ENCODE data around the gene AHRR.

The AHRR gene

DNA sequence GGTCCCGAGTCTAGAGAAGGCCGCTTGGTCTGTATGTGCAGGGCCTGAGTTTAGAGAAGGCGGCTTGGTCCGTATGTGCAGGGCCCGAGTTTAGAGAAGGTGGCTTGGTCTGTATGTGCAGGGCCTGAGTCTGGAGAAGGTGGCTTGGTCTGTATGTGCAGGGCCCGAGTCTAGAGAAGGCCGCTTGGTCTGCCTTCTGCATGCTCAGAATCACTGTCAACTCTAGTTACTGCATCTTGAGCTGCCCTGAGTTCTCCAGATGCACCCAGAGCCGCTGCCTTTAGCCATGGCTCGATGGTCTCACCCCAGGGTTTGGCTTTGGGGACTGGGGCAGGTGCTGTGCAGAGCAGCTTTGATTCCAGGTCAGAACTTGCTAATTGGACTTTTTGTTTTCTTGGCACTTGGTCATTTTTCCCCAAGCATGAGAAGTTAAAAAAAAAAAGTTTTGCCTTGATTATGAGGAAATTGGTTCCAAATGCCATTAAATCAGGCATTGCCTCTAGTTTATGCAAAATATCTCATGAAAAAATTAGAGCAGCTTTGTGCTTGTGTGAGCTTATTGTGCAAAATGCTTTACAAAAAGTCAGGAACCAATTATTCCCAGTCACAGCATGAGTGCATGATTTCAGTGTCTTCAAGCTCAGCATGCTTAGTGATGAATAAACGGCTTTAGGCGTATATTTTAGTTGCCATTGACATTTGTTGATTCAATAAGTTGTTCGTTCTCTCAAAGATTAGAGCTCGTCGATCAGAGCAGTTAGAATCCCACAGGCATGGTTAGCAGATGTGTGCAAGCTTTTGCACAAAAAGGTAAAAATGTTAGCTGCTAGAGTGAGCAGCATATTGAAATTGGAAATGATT lies 96.0 kb downstream of the AHRR start:
- DNase-seq: no peak

DNA sequence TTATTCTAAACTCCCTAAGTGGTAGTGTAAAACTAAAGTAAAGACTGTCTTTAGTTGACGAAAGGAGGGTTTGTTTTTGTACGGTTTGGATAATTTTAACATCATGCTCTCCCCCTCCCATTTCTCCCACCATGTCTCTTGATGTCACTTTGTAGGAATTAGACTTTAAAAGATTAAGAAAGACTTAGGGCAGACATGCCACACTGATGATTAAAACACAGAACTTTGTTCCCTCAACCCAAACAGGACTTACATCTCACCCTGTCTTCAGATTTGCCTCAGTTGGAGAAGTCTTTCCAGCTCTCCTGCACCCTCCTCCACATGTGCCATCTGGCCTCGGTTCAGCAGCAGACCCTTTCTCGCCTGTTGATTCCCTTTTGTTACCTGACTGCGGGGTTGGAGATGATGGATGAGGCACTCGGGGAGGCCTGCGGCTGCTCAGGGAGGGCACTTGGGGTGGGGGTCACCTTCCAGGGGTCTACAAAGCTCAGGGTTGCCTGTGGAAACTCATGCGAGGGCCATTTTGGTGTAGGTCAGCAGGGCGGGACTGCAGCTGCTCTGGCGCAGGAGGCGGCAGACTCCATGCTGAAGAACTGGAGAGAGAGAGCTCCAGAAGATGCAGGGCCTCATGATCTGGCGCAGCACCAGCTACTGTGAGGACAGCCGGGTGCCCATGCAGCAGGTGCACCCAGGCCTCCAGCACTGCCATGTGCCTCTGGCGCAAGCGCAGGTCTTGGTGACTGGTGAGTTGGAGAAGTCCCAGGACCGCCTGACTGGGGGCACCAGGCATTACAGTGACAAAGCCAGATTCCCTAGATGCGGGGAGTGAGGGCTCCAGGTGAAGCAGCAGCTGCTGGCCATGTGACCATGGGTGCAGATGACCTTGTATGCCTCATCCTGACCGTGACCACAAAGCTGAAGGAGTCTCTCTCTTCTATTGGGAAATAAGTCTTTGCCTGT lies 96.9 kb downstream of the AHRR start:
- DNase-seq: no peak

DNA sequence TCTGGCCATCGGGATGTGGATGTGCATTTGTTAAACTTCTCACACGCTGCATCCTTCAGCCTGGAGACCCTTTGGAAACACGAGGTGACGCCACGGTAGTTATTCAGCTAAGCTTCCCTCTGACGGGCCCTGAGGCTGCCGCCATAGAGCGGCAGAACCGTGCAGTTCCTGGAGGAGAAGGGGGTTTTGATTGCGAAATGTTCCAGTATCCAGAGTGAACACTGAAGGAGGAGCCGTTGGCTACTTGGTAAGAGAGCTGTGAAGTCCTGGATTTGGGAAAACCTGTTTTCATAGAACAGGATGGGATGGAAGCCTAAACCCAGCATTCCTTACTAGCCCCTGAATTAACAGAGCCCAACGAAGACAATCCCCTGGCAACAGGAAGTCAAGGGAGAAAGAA lies 98.5 kb downstream of the AHRR start:
- DNase-seq: no peak

DNA sequence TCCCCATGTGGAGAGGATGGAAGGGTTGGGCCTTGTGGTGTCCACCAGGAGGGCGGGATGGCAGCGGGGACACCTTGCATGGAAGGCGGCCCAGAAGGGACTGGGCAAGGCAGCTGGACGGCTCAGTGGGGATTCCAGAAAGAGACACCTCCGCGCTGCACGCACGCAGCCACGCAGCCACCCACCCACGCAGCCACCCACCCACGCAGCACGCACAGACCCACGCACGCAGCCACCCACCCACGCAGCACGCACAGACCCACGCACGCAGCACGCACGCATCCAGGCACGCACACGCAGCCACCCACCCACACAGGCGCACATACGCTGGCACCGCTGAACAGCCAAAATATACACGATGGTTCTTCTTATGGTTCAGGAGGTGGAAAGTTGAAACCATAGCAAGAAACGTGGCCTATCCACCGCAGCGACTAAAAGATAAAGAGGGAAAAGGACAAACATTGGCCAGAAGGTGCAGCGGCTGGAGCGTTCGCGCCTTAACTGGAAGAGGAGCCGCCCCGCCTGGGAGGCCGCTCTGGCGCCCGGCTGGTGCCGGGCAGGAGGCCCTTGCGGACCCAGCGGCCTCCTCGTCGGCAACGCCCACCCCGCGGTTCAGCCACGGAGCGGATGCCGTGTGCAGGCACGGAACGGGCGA lies 99.2 kb downstream of the AHRR start:
- no peak for DNase-seq

DNA sequence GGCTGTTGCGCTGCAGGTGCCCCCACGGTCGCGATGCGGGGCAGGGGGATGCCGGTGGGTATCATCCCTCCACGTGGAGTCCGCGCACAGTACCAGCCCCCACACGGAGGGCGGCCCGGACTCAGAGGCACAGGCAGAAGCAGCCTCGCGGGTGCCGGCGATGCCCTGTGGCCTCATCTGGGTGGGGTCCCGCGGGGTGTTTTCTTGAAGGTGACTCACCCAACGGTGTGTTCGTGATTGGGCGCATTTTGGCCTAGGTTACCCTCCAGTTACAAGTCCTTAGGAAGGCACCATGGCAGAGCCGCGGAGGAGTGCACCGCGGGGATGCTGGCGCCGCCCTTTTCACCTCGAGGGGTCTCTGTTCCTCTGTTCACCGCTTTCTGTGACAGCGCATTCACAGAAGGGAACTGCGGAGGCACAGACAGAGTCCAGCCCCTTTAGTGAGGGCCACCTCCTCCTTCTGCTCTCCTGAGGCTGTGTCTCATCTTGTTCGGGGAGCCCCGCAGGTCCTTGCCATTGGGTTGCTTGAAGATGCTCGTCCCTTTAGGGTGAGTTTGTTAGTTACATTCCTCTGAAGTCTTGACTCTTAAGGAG lies 99.9 kb downstream of the AHRR start:
- no peak for DNase-seq

DNA sequence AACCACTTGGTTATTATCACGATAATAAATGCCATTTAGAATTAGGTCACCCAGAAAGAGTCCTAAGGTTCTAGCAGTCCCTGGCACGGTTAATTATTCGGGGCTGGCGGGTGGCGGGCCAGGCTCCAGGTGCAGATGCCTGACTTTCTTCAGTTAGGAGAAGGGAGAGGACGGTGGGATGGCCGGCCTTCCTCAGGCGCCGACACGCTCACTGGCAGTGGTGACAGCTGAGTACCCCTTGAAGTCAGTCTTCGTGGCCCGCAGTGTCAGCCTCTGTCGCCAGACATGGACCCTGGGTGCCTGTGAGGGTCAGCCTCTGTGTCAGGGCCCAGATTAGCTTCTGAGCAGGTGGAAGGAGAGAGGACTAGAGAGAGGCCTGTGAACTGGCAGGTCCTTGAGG lies 100.4 kb downstream of the AHRR start:
- no peak for DNase-seq

DNA sequence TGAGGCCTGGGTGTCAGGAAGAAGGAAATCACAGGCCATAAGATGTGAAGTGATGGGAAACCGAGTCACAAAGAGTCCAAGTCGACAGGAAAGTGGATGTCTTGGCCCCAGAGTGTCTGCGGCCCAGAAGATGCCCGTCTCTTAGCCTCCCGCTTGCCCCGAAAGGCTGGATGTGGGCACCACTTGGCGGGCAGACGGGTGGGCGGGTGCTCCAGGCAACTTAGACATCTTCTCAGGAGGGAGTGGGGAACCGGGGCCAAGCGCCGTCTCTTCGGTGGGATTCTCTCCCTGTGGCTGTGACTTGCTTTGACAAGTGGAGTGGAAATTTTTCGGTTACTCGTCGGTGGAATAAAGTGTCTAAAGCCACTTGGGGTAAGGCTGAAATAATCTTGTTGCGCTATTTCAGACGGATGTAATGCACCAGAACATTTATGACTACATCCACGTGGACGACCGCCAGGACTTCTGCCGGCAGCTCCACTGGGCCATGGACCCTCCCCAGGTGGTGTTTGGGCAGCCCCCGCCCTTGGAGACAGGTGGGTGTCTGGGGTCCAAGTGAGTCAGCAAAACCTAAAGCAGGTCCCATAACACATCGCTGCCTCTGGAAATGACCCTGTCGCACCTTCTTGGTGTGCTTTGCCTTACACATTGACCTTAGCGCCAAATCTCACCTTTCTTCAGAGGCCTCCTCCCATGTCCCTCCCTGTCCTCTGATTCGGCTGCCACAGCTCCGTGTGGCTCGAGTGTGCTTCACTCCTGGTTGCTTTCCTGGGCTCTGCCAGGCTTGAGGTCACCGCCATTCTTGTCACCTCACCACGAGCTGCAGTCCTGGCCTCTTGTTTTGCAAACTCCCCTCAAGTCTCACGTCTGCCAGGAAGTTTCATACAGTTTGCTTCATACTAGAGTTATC lies 101.1 kb downstream of the AHRR start:
- DNase-seq: no peak

DNA sequence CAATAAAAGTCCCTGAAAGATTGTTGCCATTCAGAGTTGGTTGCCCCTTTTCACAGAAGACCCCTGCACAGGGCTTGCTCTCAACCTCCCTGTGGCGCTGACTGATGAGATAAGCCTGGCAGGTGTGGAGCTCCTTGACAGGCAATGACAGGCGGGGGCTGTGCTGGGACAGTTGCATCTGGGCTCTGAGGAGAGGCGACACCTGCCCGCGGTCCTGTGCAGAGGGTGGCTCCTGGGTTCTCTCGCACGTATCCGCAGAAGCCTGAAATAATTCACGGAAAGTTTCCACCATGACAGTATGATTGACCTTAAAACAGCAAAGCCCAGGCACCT lies 101.7 kb downstream of the AHRR start:
- no peak for DNase-seq

DNA sequence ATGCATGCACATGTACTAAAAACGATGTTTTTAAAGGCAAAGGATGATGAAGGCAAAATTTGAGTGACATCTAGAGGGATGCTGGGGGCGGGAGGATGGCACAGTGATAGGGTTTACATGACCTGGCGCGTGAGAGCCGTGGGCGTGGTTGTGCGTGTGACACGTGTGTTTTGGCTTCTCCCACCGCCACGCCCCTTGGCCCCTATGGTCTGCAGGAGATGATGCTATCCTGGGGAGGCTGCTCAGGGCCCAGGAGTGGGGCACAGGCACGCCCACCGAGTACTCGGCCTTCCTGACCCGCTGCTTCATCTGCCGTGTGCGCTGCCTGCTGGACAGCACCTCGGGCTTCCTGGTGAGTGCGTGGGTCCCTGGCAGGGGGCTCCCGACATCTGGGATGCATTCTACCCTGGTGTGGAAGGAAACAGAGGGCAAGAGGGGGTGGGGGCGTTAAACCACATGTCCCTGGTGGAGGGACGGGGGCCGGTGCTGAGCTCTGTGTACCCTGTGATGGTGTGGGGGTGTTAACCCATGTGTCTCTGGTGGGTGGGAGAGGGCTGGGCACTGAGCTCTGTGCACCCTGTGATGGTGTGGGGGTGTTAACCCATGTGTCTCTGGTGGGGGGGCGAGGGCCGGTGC lies 102.2 kb downstream of the AHRR start:
- no peak for DNase-seq

DNA sequence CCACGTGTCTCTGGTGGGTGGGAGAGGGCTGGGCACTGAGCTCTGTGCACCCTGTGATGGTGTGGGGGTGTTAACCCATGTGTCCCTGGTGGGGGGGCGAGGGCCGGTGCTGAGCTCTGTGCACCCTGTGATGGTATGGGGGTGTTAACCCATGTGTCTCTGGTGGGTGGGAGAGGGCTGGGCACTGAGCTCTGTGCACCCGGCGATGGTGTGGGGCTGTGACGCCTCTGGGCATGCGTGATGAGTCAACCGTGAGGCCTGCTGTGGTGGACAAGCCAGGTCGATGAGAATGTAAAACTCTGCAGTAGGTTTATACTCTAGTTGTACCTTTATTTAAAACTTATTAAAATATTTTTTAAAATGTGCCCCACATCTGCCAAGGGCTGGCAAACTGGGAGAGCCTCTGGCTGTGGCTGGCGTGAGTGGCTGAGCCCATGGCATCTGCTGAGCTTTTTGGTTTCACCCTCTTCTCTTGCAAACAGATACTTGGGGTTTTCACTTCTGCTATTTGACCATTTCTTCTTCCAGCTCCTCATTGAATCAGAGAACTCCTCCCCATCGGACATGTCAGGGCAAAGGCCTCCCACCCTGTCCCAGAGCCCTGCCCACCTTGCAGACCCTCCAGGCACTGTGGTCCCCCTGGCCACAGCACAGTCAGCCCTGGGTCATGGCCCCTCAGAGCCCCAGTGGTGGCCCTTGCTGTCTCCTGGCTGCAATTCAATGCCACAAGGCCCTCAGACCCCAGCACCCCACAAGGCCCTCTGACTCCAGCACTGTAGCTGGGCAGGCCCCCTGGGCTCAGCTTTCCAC lies 103.0 kb downstream of the AHRR start:
- DNase-seq: no peak

DNA sequence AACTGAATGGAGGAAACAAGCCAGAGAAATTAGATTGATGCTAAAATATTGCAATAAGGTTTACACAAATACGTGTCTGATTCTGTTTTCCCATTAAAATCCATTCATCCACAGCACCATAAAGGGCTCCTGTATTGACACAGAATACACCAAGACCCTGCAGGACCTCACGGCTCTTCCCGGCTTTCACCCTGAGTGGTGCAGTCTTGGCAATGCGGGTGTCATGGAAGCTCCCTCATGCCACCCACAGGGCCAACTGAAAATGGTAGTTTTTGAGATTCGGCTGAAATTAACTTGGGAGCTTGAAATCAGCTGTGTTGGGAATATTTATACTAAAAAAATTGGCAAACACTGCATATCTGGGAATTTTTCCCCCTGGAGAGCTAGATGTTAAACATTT lies 104.2 kb downstream of the AHRR start:
- DNase-seq: no peak

DNA sequence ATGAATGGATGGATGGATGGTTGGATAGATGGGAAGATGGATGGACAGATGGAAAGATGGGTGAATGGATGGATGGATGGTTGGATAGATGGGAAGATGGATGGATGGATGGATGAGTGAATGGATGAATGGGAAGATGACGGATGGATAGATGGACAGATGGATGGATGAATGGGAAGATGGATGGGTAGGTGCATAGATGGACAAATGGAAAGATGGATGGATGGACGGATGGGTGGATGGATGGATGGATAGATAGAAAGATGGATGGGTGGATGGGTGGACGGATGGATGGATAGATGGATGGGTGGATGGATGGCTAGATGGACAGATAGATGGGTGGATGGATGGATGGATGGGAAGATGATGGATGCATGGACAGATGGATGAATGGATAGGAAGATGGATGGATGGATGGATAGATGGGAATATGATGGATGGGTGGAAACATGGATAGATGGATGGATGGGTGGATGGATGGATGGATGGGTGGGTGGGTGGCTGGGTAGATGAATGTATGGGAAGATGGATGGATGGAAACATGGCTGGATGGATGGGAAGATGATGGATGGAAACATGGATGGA lies 105.0 kb downstream of the AHRR start:
- no peak for DNase-seq

DNA sequence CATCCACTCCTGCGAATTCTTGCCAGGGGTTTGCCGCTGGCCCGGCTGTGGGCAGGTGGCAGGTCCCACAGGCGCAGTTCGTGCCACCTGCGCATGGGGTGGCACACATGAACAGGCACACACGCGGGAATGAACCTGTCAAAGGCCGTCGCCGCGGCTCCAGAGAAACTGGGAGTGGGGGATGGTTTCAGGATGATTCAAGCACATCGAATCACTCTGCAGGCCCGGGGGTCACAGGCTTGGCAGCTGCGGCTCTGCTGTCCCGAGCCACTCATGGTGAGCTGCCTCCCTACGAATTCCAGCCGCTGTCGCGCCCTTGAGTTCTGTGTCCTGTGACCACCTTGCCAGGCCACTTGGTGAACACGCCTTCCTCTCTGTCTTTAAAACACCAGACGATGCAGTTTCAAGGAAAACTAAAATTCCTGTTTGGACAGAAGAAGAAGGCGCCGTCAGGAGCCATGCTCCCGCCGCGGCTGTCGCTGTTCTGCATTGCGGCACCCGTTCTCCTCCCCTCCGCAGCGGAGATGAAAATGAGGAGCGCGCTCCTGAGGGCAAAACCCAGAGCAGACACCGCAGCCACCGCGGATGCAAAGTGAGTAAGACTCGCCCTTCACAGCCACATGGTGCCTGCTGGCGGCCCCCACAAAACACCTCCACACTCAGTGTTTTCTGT lies 106.0 kb downstream of the AHRR start:
- DNase-seq: no peak

DNA sequence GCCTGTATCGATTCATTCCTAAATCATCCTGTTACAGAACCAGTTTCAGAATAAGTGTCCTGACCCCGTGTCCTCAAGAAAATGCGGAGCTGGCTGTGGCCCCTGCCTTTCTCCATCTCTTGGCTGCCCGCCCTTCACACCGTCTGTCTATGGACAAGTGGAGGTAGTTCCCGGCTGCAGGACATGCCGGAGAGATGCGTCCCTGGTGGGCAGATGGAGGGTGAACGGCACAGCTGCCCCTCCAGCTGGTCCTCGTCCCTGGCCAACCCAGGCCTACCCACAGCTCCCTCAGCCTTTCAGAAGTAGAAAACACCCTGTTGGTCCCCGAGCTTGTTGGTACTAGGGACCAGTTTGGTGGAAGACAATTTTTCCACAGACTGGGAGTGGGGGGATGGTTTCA lies 106.7 kb downstream of the AHRR start:
- DNase-seq: no peak

DNA sequence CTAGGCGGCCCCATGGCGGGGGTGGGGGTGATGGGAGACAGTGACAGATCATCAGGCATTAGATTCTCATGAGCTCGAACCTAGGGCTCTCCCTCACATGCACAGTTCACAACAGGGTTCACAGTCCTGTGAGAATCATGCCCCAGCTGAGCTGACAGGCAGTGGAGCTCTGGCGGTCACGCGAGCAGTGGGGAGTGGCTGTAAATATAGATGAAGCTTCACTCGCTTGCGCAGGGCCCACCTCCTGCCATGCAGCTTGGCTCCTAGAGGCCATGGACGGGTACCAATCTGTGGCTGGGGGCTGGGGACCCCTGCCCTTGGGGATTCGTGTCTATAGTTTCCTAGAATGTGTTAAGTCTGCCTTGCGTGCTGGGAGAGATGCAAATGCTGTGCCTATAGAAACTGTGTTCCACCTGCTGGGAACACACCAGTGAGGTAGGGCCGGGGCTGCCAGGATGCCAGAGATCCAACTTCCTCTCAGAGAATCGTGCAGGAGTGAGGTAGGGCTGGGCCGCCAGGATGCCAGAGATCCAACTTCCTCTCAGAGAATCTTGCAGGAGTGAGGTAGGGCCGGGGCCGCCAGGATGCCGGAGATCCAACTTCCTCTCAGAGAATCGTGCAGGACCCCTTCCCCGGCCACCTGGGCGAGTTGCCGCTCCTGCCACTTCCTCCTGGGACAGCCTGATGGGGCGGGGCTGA lies 107.4 kb downstream of the AHRR start:
- DNase-seq: no peak

DNA sequence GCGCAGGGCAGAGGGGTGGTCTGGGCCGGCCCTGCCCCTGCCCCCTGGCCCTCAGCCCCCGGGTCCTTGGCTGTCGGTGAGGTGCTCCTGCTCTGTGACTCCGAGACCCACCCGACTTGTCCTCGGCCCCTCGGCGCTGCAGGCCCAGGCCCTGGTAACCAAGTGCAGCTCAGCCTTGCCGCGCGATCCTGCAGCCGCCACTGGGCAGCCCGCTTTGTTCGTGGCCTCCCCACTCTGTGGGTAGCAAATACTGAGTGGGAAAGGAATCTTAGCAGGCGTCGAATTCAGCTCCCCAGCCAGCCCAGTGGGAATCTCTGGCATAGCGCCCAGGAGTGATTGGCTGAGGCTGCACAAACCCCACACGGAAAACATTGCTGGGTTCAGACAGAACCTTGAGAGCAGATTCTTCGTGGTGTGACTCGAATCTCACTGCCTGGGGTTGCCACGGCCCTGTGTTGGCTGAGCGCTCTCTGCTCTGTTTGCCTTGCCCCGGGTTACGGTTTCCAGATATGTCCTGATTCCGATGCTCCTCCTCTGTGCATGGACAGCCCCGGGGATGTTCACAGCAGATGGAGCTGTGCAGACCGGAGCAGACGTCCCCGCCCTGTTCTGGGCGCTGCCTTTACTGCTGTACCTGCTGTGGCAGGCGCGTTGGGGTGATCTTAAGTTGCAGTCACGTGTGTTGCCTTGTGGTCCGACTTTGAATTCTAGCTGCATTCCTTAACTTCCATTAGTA lies 108.1 kb downstream of the AHRR start:
- DNase-seq: no peak

DNA sequence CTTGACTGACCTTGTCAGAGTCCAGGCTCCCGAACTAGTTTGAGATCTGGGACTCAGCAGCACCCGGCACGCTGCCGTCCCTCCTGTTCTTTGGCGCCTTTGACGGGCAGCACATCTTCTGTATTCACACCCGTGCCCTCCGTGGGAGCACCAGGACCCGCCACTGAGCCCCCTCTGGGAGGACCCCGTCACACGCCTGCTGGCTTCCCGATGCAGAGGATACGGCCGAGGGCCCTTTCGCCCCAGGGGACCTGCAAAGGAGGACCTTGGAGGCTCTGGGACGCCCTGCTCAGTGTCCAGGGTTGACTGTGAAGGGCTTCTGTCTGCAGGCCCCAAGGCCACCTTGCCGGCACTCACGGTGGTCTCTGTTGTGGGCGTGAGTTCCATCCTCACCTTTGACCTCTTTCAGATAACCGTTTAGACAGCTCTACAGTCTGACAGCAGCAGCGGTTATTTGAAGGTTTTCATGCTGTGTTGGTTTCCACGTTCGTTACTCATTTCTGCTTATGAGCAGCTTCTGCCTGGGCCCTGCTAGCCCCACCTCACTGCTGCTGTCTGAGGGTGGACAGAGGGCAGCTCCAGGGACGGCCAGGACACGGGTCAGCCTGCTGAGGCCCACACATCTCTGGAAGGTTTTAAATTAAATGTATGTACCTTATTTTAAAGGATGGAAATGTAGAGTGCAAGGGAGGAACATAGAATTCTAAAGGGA lies 108.9 kb downstream of the AHRR start:
- DNase-seq: no peak
